ENCODE measurements around the gene WIPF1.
A peak's percentile ranks its signal among the peaks of the same experiment; 100 is the strongest.

The WIPF1 gene

GRCh38 chr2:174546519-174547506 lies 50.8 kb downstream of the WIPF1 start:
- no peaks in the 10 kb centered on the region for H3K9me3 ChIP-seq (ENCODE audit: control insufficient read depth, insufficient read depth, low read length)
- no peaks in the 10 kb centered on the region for H3K36me3 ChIP-seq (ENCODE audit: control insufficient read depth, low read length)
- no peak overlapping the region for H3K4me2 ChIP-seq (ENCODE audit: low read length)
- no peak overlapping the region for H3K4me3 ChIP-seq (ENCODE audit: low read length)
- no peaks in the 10 kb centered on the region for H3F3A ChIP-seq (ENCODE audit: control insufficient read depth, insufficient read depth)
- no peaks in the 10 kb centered on the region for H3K79me2 ChIP-seq (ENCODE audit: control insufficient read depth, low read length)
- no peaks in the 10 kb centered on the region for H3K9me2 ChIP-seq (replicated peaks; ENCODE audit: control insufficient read depth, low read length)
- H4K20me1 ChIP-seq (ENCODE audit: control insufficient read depth, insufficient read depth, low read depth, low read length): no peaks in the 10 kb centered on the region
- H3K4me1 ChIP-seq (ENCODE audit: control insufficient read depth, low read length): no peaks in the 10 kb centered on the region
- no peak for TF ChIP-seq EZH2phosphoT487 (IDR thresholded peaks at IDR 0.05; ENCODE audit: borderline replicate concordance, low read length)
- TF ChIP-seq, protein P1, sequence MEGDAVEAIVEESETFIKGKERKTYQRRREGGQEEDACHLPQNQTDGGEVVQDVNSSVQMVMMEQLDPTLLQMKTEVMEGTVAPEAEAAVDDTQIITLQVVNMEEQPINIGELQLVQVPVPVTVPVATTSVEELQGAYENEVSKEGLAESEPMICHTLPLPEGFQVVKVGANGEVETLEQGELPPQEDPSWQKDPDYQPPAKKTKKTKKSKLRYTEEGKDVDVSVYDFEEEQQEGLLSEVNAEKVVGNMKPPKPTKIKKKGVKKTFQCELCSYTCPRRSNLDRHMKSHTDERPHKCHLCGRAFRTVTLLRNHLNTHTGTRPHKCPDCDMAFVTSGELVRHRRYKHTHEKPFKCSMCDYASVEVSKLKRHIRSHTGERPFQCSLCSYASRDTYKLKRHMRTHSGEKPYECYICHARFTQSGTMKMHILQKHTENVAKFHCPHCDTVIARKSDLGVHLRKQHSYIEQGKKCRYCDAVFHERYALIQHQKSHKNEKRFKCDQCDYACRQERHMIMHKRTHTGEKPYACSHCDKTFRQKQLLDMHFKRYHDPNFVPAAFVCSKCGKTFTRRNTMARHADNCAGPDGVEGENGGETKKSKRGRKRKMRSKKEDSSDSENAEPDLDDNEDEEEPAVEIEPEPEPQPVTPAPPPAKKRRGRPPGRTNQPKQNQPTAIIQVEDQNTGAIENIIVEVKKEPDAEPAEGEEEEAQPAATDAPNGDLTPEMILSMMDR (IDR thresholded peaks at IDR 0.05; ENCODE audit: low read depth, low read length, poor library complexity, severe bottlenecking): peak; percentile 44
- H3K27me3 ChIP-seq (ENCODE audit: control insufficient read depth, low read length): peaks cover 9% of the 10 kb centered on the region
- no peak overlapping the region for H3K27ac ChIP-seq (ENCODE audit: low read depth, low read length)

GRCh38 chr2:174545240-174545639 lies 52.4 kb downstream of the WIPF1 start:
- H3F3A ChIP-seq (ENCODE audit: control insufficient read depth, insufficient read depth): no peaks in the 10 kb centered on the region
- no peak overlapping the region for H3K4me2 ChIP-seq (ENCODE audit: low read length)
- H3K9me2 ChIP-seq (replicated peaks; ENCODE audit: control insufficient read depth, low read length): no peaks in the 10 kb centered on the region
- H3K27me3 ChIP-seq (ENCODE audit: control insufficient read depth, low read length): peaks cover 9% of the 10 kb centered on the region
- H3K9me3 ChIP-seq (ENCODE audit: control insufficient read depth, insufficient read depth, low read length): no peaks in the 10 kb centered on the region
- H3K4me1 ChIP-seq (ENCODE audit: control insufficient read depth, low read length): no peaks in the 10 kb centered on the region
- H3K36me3 ChIP-seq (ENCODE audit: control insufficient read depth, low read length): no peaks in the 10 kb centered on the region
- H3K4me3 ChIP-seq (ENCODE audit: low read length): no peak overlapping the region
- no peaks in the 10 kb centered on the region for H4K20me1 ChIP-seq (ENCODE audit: control insufficient read depth, insufficient read depth, low read depth, low read length)
- no peaks in the 10 kb centered on the region for H3K79me2 ChIP-seq (ENCODE audit: control insufficient read depth, low read length)
- no peak for TF ChIP-seq EZH2phosphoT487 (IDR thresholded peaks at IDR 0.05; ENCODE audit: borderline replicate concordance, low read length)
- TF ChIP-seq, protein P1 (IDR thresholded peaks at IDR 0.05; ENCODE audit: low read depth, low read length, poor library complexity, severe bottlenecking): no peak
- no peak overlapping the region for H3K27ac ChIP-seq (ENCODE audit: low read depth, low read length)

GRCh38 chr2:174544802-174545201 lies 52.8 kb downstream of the WIPF1 start:
- Histone ChIP-seq H4K20me1 (ENCODE audit: control insufficient read depth, insufficient read depth, low read depth, low read length) (no peaks in the 10 kb centered on the region), H3K9me3 (ENCODE audit: control insufficient read depth, insufficient read depth, low read length) (no peaks in the 10 kb centered on the region), H3K79me2 (ENCODE audit: control insufficient read depth, low read length) (no peaks in the 10 kb centered on the region), H3K36me3 (ENCODE audit: control insufficient read depth, low read length) (no peaks in the 10 kb centered on the region), H3K4me2 (ENCODE audit: low read length) (no peak overlapping the region), H3K9me2 (replicated peaks; ENCODE audit: control insufficient read depth, low read length) (no peaks in the 10 kb centered on the region), H3F3A (ENCODE audit: control insufficient read depth, insufficient read depth) (no peaks in the 10 kb centered on the region), H3K27me3 (ENCODE audit: control insufficient read depth, low read length) (peaks cover 9% of the 10 kb centered on the region), H3K27ac (ENCODE audit: low read depth, low read length) (no peak overlapping the region), H3K4me1 (ENCODE audit: control insufficient read depth, low read length) (no peaks in the 10 kb centered on the region), H3K4me3 (ENCODE audit: low read length) (no peak overlapping the region)
- no peak for TF ChIP-seq EZH2phosphoT487 (IDR thresholded peaks at IDR 0.05; ENCODE audit: borderline replicate concordance, low read length)
- TF ChIP-seq, protein P1 (IDR thresholded peaks at IDR 0.05; ENCODE audit: low read depth, low read length, poor library complexity, severe bottlenecking): no peak
